Upper lobe of left lung (tissue), 6 donors: ENCODE measurements around the gene PPM1M. TPM values are rescaled to one million over a fixed set of nuclear protein-coding genes. Genes with fewer than 3 reads are reported as not detected.
"Not testable (repeated sequence)": the region's sequence is repeated elsewhere in the genome, so short reads cannot be mapped to it uniquely, and the experiment has no call there.

Source experiments
- ATAC-seq, 2 donors: fragments of 200-7000 bp; cut with Tn5 transposase; one replicate each; pipeline ENCODE4 v1.9.1; 2022; ENCODE audit warnings: mild to moderate bottlenecking in 2 of 2, moderate library complexity in 2 of 2; ENCODE audit not compliant: low FRiP score in 2 of 2
- DNase-seq, 2 donors: peaks; one replicate each; pipeline ENCODE4 v3.0.0-alpha.2; 2019 to 2020
- H3K27ac ChIP-seq, 4 donors: fragments of 200-600 bp; sonication (generic); one replicate each; pipeline ENCODE4 v1.5.1; 2016 to 2019
- H3K27me3 ChIP-seq, 4 donors: fragments of 200-600 bp; sonication (generic); one replicate each; pipeline ENCODE4 v1.5.1; 2017 to 2019
- H3K36me3 ChIP-seq, 4 donors: fragments of 200-600 bp; sonication (generic); one replicate each; pipeline ENCODE4 v1.5.1; 2016 to 2019
- H3K4me1 ChIP-seq, 4 donors: fragments of 200-600 bp; sonication (generic); one replicate each; pipeline ENCODE4 v1.5.1; 2018 to 2019
- H3K4me3 ChIP-seq, 4 donors: fragments of 200-600 bp; sonication (generic); one replicate each; pipeline ENCODE4 v1.5.1; 2017 to 2019; ENCODE audit warnings: mild to moderate bottlenecking in 2 of 4, moderate library complexity in 1 of 4
- H3K9me3 ChIP-seq, 4 donors: fragments of 200-600 bp; sonication (generic); one replicate each; pipeline ENCODE4 v1.5.1; 2018 to 2019
- EP300 ChIP-seq, 4 donors: sonication (generic); formaldehyde crosslinking; IDR thresholded peaks; one replicate each; pipeline ENCODE4 v1.5.1; 2017; ENCODE audit warnings: antibody characterized with exemption in 4 of 4, control low read depth in 2 of 4
- POLR2A ChIP-seq, 4 donors: fragments of 450-650 bp; IDR thresholded peaks; one replicate each; pipeline ENCODE4 v1.5.1; 2016 to 2017; ENCODE audit warnings: antibody characterized with exemption in 4 of 4, mild to moderate bottlenecking in 2 of 4
- POLR2AphosphoS5 ChIP-seq, 2 donors: sonication (generic); formaldehyde crosslinking; IDR thresholded peaks; one replicate each; pipeline ENCODE4 v1.5.1; 2017; ENCODE audit warnings: antibody characterized with exemption in 2 of 2
- WGBS, 2 donors: methylation state at CpG; one replicate each; pipeline ENCODE4 v1.1.5; 2017 to 2018; 5-methylcytosine and 5-hydroxymethylcytosine counted together
- total RNA-seq, 6 donors: library from RNA; depleted of rRNA in 4 of 6; stranded (reverse); fragments of >200 nt in 4 of 6; gene quantifications; one replicate each; pipeline versions ENCODE4 v1.1.0 to v1.2.1, GENCODE V29; 2016 to 2021
- TF ChIP-seq, protein P1 (sequence below), 6 experiments: fragments of 450-650 bp in 4 of 6; fragments of 200-600 bp in 2 of 6; sonication (generic) in 2 of 6; IDR thresholded peaks; one replicate each; pipeline ENCODE4 v1.5.1; 2016 to 2019; ENCODE audit warnings: antibody characterized with exemption in 6 of 6
- donor health status: DM: no; HTN: no; CAD: no; lungs with moderate emphysema.
- donor health status: DM: no; HTN: yes; CAD: no; lungs with severe emphysema.

Gene PPM1M
- total RNA-seq, 6 donors from 2014 or later: 18.7 to 68.1 (median 47.8) TPM

DNA sequence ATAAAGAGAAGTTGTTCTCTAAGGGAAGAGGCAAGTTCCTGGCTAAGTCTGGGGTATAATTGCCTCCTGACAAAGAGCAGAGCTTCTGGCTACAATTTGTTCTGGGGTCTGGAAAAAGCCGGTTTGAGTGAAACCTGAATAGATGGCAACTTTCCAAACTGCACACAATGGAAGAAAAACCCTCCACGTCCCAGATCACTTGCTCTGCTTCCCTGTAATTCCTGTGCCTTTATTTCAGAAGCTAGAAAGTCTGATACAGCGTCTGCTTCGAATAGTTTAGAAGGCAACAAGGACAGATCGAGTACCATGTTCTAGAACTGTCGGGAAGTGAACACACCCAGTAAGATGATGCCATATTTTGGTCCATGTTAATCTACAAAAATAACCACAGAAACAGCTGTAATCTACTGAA lies 34.5 kb downstream of the PPM1M start:
- H3K27me3 ChIP-seq: no peaks in the 10 kb centered on the region
- 40 to 42% methylated on average over 6 of the region's 6 CpGs for WGBS, 2 donors
- H3K4me3 ChIP-seq: no peak overlapping the region
- H3K36me3 ChIP-seq: peaks cover 0 to 7% (median 0%) of the 10 kb centered on the region in 4 donors
- H3K9me3 ChIP-seq: no peaks in the 10 kb centered on the region
- TF ChIP-seq EP300 (IDR thresholded peaks at IDR 0.05) (no peak), POLR2A (IDR thresholded peaks at IDR 0.05) (no peak)
- ATAC-seq (no peak), DNase-seq (no peak)
- H3K4me1 ChIP-seq: peaks cover 26 to 45% (median 35%) of the 10 kb centered on the region in 4 donors
- peak overlapping the region; percentile 94 to 99 (median 98) for H3K27ac ChIP-seq

DNA sequence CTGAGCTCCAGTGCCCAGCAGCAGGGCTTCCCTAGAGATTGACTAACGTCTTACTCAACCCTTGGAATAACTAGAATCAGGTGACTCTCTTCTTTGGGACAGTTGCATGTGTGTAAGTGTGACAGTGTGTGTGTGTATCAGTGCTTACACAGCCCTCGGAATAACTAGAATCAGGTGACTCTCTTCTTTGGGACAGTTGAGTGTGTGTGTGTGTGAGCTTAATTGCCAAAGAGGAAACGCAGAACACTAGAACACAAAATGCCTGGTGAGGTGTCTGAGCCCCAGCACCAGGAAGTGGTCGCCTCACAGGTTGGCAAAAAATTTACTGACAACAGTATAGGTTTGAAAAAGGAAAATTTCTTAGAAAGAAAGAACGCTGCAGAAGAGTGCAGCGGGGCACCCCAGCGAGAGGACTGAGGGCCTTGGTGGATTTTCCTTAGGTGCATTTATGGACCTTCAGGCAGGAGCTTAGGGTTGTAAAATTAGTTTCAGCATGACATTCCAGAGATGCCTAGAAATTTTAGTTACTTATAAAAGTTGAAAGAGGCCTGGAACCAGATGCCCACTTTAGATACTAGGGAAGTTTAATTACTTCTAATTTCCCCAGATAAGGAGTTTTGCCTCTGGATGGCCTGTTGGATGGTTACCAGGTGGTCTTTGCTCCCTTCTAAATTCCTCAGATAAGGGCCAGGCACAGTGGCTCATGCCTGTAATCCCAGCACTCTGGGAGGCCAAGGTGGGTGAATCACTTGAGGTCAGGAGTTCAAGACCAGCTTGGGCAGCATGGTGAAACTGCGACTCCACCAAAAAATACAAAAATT lies 36.6 kb downstream of the PPM1M start:
- WGBS, 2 donors: 69 to 70% methylated on average over 8 of the region's 8 CpGs
- H3K27me3 ChIP-seq: no peaks in the 10 kb centered on the region
- no peak overlapping the region for H3K4me3 ChIP-seq
- H3K9me3 ChIP-seq: no peaks in the 10 kb centered on the region
- H3K4me1 ChIP-seq: peaks cover 17 to 34% (median 24%) of the 10 kb centered on the region in 4 donors
- peak overlapping the region in 3 of 4 donors; percentile 6 to 49 (median 14) for H3K27ac ChIP-seq
- no peak for TF ChIP-seq POLR2AphosphoS5 (IDR thresholded peaks at IDR 0.05)
- no peak for TF ChIP-seq POLR2A (IDR thresholded peaks at IDR 0.05)
- no peak for TF ChIP-seq EP300 (IDR thresholded peaks at IDR 0.05)
- TF ChIP-seq, protein P1, sequence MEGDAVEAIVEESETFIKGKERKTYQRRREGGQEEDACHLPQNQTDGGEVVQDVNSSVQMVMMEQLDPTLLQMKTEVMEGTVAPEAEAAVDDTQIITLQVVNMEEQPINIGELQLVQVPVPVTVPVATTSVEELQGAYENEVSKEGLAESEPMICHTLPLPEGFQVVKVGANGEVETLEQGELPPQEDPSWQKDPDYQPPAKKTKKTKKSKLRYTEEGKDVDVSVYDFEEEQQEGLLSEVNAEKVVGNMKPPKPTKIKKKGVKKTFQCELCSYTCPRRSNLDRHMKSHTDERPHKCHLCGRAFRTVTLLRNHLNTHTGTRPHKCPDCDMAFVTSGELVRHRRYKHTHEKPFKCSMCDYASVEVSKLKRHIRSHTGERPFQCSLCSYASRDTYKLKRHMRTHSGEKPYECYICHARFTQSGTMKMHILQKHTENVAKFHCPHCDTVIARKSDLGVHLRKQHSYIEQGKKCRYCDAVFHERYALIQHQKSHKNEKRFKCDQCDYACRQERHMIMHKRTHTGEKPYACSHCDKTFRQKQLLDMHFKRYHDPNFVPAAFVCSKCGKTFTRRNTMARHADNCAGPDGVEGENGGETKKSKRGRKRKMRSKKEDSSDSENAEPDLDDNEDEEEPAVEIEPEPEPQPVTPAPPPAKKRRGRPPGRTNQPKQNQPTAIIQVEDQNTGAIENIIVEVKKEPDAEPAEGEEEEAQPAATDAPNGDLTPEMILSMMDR (IDR thresholded peaks at IDR 0.05): no peak
- ATAC-seq (no peak), DNase-seq (no peak)
- peaks cover 0 to 7% (median 0%) of the 10 kb centered on the region in 4 donors for H3K36me3 ChIP-seq

DNA sequence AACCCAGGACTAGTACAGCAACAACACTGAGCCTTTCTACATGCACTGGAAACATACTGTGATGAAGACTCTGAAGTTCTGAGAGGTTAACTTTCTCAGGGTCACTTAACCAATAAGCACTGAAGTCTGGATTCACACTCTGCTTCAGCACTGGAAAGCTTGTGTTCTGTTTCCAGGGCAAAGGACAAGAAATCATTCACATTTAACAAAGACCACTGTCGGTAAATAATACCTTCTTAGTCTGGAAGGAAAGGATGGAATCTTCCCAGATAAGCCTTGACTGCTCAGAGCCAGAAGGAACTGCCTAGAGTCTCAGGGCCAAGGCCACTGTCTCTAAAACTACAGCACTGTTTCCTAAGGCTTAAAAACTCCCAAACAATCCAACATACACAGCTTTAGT lies 37.7 kb downstream of the PPM1M start:
- TF ChIP-seq EP300 (IDR thresholded peaks at IDR 0.05): no peak
- no peak for TF ChIP-seq POLR2A (IDR thresholded peaks at IDR 0.05)
- TF ChIP-seq, protein P1 (IDR thresholded peaks at IDR 0.05): no peak
- no peak for TF ChIP-seq POLR2AphosphoS5 (IDR thresholded peaks at IDR 0.05)
- DNase-seq: no peak
- H3K27me3 ChIP-seq: no peaks in the 10 kb centered on the region
- H3K36me3 ChIP-seq: peaks cover 0 to 7% (median 0%) of the 10 kb centered on the region in 4 donors
- WGBS, 2 donors: 64 to 67% methylated on average over 1 of the region's 1 CpG
- H3K27ac ChIP-seq: peak overlapping the region in 1 of 4 donors; percentile 27
- peaks cover 18 to 34% (median 25%) of the 10 kb centered on the region in 4 donors for H3K4me1 ChIP-seq
- no peak for ATAC-seq
- H3K4me3 ChIP-seq: no peak overlapping the region
- no peaks in the 10 kb centered on the region for H3K9me3 ChIP-seq

- ATAC-seq, H3K36me3 ChIP-seq, H3K4me3 ChIP-seq, H3K9me3 ChIP-seq, H3K27me3 ChIP-seq, H3K27ac ChIP-seq: not testable (repeated sequence)
- 93 to 95% methylated on average over 4 of the region's 4 CpGs for WGBS, 2 donors
- DNase-seq: peak in 1 of 2 donors; percentile 6
- peaks cover 23 to 38% (median 29%) of the 10 kb centered on the region in 4 donors for H3K4me1 ChIP-seq
These were observed 38.5 kb downstream of the PPM1M start for GRCh38 chr3:52284051-52284450.

DNA sequence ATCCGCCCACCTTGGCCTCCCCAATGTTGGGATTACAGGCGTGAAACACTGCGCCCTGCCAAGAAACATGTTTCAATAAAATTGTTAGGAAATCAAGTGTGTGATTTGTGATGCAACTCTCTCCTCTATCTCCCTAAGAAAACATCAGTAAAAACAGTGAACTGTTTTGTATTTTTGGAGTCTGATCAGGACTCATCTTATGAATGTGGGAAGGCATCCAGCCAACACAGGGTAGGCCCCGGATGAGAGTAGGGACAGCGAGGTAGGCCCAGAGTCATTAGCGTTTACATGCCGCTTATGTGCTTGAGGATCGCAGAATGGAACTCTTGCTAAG lies 41.2 kb downstream of the PPM1M start:
- DNase-seq: no peak
- Histone ChIP-seq H3K36me3 (peaks cover 0 to 16% (median 9%) of the 10 kb centered on the region in 4 donors), H3K4me3 (peak overlapping the region in 3 of 4 donors; percentile 58 to 83 (median 79)), H3K27me3 (no peaks in the 10 kb centered on the region), H3K9me3 (no peaks in the 10 kb centered on the region), H3K27ac (peak overlapping the region; percentile 98 to 100 (median 100)), H3K4me1 (peaks cover 11 to 23% (median 15%) of the 10 kb centered on the region in 4 donors)
- 61 to 70% methylated on average over 8 of the region's 8 CpGs for WGBS, 2 donors
- TF ChIP-seq, protein P1 (IDR thresholded peaks at IDR 0.05): no peak
- TF ChIP-seq POLR2A (IDR thresholded peaks at IDR 0.05): no peak
- TF ChIP-seq POLR2AphosphoS5 (IDR thresholded peaks at IDR 0.05): no peak
- TF ChIP-seq EP300 (IDR thresholded peaks at IDR 0.05): no peak
- ATAC-seq: peak in 1 of 2 donors; percentile 2
